Epithelial cell of esophagus (primary cell): ENCODE measurements around the gene RARG.
A peak's percentile ranks its signal among the peaks of the same experiment; 100 is the strongest.
"Not testable (repeated sequence)": the region's sequence is repeated elsewhere in the genome, so short reads cannot be mapped to it uniquely, and the experiment has no call there.

Experiments used
- DNase-seq: peaks from one replicate; pipeline ENCODE4 v3.0.0; 2010; ENCODE audit warnings: low read depth
- H3K4me3 ChIP-seq: 2 replicates; pipeline ENCODE4 v1.5.1; 2011; ENCODE audit warnings: mild to moderate bottlenecking, low read length, control low read depth
- CTCF ChIP-seq: IDR thresholded peaks from 2 replicates; pipeline ENCODE4 v1.5.1; 2011; ENCODE audit warnings: low read depth, mild to moderate bottlenecking, low read length, control low read depth, inconsistent platforms; ENCODE audit not compliant: insufficient read depth; ENCODE audit errors: missing control alignments

Gene RARG

DNA sequence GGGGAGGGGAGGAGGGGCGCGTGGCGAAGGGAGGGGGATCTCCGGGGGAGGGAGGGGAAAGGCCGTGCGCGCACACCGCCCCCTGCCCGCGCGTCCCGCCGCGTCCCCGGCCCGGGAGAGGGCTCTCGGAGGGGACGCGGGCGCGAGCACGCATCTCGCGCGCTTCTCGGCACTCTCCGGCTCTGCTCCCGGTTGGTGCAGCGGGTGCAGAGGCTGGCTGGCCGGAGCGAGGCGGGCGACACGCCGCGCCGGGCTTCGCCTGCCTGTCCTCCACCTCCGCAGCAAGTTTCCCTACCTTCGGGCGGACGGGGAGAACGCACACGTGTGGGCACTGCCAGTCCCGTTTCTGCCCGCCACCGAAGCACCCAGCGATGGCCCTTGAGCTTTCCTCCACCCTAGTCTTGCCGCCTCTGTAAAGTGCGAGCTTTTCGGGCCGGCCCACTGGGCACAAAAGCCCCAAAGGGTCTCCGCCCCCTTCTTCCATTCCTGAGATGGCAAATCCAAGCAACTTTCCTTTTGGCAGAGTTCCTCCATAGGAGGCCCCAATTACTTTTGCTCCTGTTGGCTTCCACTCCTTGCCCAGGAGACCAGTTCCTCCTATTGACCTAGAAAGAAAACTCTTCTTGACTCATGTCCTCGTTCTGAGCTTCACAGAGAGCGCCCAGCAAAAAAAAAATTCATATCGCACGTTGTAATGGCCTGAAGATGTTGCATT, 50.9 kb downstream of the RARG start:
- no peak for TF ChIP-seq CTCF
- peak; percentile 73 for DNase-seq
- H3K4me3 ChIP-seq = peak overlapping the region; percentile 70

DNA sequence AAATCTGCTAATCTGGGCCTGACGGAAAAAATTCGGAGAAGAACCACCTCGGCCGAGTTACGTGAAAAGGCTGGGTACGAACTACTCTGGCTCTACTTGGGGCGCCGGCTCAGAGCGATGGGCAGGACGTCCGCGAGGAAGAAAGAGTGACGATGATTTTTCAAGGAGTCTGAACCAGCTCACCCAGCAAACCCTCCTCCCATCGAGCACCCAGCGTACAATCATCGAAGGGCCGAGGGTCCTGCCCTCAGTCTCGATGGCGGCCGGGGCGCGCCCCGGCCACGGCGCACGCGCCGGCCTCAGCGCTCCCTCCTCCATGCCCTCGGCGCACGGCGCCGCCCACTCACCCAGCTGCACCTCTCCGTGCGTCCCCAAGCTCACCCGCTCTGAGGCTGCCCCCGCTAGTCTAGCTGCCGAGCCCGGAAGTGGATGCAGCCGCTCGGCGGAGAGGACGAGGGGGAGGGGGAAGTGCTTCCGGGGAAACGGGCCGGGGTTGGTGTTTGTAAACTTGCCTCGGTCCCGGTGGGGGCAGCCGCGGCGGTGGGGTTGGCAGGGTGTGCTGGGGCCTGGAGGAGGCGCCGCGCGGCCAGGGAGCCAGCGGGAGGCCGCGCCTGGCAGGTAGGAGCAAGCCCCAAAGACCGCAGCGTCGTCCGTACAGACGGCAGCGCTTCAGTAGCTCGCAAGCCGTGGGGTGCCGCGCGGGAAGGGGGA, 51.6 kb downstream of the RARG start, which contains the start of the genes CSAD and ZNF740:
CSAD (minus strand) TSS at position 706 of the 711 bp plus-strand sequence. CDS start 7,455 bp downstream, outside the sequence.
ZNF740 (plus strand) TSS at position 503 of the 711 bp plus-strand sequence. CDS start 1,262 bp downstream, outside the sequence.
- H3K4me3 ChIP-seq = peak within 1 kb of the TSS; percentile 70
- no peak for TF ChIP-seq CTCF
- peak; percentile 96 for DNase-seq

DNA sequence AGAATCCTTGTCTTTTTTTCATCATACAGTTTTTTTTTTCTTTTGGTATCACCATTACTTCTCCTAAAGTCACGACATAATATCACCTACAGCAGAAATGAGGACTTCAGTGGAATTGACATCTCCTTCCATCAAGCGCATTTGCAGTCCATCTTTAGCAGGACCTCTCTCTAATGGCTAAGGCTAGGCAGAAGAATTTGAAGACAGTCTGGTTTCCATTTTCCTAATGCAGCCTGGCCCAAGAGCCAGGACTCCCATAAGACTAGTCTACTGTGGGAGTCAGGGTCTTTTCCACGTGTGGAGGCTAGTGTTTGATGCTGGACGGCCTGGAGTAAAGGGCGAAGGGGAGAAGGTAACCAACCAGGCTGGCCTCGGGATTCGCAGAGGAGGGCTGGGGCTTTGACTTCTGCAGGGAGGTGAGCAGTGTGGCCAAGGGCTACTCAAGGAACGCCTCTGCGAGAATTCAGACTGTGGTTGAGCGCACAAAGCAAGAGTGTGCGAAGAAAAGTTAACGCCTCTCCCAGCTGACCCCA, 52.3 kb downstream of the RARG start:
- no peak for DNase-seq
- TF ChIP-seq CTCF = no peak
- H3K4me3 ChIP-seq = peak overlapping the region; percentile 70

- not testable (repeated sequence) for H3K4me3 ChIP-seq, DNase-seq
Measured at GRCh38 chr12:53178803-53179202, 53.2 kb downstream of the RARG start.

DNA sequence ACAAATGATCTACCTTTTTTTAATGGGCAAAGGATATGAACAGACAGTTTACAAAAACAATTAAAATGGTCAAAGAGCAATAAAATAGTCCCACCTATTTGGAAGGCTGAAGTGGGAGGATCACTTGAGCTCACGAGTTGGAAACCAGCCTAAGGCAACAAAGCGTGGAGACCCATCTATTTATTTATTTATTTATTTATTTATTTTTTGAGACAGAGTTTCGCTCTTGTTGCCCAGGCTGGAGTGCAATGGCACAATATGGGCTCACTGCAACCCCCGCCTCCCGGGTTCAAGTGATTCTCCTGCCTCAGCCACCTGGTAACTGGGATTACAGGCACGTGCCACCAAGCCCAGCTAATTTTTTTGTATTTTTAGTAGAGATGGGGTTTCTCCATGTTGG, 54.6 kb downstream of the RARG start:
- not testable (repeated sequence) for H3K4me3 ChIP-seq, DNase-seq

DNA sequence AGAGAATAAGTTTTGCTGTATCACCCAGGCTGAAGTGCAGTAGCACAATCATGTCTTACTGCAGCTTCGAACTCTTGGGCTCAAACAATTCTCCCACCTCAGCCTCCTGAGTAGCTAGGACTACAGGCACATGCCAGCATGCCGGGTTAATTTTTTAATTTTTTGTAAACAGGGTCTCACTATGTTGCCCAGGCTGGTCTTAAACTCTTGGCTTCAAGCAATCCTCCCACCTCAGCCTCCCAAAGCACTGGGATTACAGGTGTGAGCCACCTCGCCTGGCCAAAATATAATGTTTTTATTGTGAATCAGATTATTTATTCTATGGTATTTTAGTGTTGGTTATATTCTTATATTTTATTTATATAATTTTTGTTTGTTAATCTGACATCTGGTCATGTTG, 55.3 kb downstream of the RARG start:
- no peak for DNase-seq
- TF ChIP-seq CTCF = no peak

GRCh38 chr12:53174881-53175491, 57.0 kb downstream of the RARG start:
- no peak overlapping the region for H3K4me3 ChIP-seq
- peak; percentile 19 for TF ChIP-seq CTCF
- peak; percentile 38 for DNase-seq

More for the DNA sequence above, 55.3 kb downstream of the RARG start:
- no peak overlapping the region for H3K4me3 ChIP-seq
